Epidermal melanocyte (primary cell): ENCODE measurements around the gene MAL.

Experiments used
- DNase-seq: peaks from one replicate; pipeline ENCODE4 v3.0.0; 2011; ENCODE audit warnings: low spot score; ENCODE audit not compliant: insufficient read length

MAL gene

DNA sequence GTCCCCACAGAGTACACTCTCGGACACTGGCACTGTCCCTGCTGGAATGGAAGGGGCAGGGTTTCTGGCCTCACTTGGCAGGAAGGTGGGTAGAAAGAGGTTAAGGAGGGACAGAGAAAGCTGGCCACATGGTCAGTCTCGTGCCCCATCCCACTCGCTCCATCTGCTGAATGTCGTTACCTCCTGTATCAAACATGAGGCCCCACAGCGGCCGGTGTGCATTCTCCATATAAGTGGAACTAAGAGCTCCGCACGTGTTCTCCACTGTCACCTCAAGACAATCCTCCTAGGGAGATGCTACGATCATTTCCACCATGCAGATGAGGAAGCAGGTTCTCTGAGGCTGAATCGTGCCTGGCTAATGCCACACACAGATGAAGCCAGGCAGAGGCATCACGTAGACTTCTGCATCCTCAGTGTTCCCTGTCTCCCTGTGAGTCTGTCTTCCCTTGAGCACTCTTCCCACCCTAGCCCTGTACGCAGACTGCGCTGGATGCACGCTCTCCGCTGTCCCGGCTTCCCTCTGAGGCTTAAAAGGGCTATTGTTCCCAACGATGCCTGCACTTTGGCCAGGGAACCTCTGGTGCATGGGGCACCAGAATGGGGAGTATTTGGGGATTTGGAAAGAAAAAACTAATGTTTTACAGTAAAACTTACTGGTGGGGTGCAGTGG, 35.1 kb downstream of the MAL start:
- DNase-seq = no peak

DNA sequence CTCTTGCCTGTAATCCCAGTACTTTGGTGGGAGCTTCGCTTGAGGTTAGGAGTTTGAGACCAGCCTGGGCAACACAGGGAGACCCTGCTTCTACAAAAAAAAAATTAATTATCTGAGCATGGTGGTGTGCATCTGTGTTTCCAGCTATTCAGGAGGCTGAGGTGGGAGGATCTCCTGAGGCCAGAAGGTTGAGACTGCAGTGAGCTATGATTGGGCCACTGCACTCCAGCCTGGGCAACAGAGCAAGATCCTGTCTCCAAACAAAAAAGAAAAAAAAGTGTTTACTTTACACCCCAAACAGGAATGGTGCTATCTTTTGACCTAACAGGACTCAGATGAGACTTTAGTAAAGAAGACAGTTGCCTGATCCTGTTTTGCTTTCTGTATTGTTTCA, 35.6 kb downstream of the MAL start:
- DNase-seq = no peak

DNA sequence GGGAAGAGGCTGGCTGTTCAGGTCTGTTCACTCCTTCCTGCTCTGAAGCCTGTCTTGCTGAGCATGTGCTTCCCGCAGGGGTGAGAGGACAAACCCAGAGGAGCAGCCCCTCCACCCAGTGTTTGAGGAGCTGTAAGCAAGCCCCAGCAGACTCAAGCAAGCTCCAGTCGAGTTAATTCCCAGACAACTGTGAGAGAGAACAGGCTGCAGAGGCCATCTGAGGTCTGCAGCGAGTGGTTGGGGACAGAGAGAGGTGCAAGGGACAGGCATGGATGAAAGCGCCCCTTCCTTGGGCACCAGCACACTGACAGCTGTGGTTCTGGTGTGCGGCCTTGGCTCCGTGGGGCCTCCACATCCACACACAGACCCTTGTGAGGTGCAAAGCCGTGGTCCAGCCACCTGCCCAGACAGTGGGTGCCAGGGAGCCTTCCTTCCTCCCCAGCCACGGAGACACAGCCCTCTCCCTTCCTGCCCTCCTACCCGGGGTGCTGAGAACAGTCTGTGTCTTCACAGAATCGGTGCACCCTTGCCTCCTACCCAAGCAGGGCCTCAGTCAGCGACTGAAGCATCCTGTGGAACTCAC, 36.2 kb downstream of the MAL start:
- DNase-seq = no peak

DNA sequence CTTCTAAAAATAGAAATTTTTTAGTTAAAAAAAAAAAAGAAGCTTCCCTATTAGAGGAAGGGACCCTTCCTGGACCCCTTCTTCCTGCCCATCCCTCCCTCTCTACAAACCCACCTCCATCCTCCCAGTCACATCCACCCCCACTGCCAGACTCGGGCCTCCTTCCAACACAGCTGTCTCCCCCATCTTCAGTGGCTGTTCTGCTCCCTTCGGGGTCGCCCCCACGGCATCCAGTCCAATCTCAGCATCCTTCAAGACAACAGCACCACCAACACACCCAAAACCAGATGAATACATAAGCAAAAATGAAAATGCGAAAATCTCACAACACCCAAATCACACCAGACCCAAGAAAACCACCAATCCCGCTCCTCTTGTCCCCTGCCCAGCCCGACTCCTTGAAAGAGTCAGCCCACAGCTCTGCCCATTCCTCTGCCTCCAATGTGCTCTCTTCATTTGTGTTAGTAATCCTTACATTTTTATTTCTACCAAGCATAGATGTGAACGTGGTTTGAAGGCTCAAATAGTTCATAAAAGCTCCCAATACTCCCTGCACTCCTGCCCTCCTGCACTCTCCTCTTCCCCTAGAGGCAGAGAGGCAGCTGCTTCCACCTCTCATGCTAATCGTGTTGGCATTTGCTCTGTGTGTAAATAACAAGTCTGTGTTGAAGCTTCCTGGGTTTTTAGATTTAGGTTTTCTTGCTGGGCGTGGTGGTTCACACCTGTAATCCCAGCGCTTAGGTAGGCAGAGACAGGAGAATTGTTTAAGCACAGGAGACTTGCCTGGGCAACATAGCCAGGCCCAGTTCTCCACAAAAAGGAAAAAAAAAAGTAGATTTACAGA, 37.0 kb downstream of the MAL start:
- no peak for DNase-seq

DNA sequence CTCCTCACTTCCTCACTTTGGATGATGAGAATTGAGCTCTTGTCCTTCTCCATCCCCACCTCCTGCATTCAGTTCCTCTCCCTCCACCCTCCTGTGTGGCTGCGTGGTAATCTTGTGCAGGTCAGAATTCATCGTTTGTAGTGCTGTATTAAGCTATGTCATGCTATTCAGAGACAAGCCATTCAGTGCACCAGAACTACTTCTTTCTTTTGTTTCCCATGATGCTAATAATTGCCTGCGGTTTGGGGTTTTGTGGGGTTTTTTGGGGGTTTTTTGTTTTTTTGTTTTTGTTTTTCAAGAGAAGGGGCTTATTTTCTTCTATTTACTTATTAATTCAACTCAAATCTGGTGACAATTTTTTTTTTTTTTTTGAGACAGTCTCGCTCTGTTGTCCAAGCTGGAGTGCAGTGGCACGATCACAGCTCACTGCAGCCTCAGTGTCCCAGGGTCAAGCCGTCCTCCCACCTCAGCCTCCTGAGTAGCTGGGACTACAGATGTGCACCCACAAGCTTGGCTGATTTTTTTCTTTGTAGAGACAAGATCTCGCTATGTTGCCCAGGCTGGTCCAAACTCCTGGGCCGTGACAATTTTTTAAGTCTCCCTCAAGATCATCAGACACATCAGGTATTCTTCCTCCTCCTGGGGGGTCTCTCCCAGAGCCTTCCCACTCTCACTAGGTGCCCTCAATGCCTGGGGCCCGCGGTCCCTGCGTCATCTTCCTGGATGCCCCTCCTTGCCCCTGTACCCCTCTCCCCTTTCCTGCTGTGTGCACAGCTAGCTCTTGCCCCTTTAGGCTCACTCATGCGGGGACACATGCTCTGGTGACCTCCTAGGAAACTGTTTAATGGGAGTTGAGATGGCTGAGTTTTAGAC, 37.8 kb downstream of the MAL start:
- DNase-seq = no peak

DNA sequence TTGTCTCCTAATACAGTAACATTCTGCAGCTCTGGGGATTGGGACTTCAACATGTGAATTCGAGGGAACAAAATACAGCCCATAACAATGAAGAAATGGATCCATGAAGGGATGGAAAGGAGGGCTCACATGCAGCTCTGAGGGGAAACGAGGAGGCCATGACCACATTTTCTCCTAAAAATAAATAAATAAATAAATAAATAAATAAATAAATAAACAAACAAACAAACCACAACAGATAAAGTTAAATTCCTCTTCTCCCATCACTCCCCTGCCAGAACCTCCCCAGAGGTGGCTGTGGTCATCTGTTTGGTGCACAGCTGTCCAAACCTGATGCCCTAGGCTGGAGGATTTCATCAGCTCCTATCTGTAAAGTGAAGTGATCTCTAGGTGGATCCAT, 42.7 kb downstream of the MAL start:
- no peak for DNase-seq

DNA sequence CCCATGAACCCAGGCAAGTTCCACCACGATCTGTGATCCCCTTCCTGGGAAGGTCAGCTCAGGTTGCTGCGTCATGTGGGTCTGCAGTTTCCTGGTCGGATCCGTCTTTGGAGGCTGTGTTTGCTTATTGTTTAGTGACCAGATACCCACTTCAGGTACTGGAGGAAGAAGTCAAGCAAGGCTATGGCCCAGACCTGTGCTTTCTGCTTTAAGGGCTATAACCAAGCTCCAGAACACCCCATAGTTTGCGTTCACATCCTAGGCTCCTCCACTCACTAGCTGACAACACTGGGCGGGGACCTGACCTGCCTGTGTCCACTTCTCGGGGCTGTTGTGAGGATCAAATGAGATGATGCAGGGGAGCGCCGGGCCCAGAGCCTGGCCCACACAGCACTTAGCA, 44.0 kb downstream of the MAL start:
- no peak for DNase-seq

DNA sequence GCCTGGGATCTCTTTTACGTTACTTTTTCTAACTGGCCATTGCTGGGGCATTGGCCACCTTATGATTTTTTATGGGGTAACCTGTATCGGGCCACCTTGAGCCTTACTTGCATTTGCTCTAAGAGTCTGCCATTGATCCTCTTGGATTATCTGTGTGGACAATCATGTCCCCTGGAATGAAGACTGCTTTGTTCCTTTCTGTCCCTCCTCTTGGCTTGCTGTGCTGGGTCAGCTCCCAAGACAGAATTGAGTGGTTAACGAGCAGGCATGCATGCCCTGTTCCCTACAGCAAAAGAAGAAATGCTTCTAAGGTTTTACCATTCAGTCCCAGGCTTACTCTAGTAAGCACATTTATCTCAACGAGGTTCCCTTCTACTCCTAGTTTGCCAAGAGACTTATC, 46.3 kb downstream of the MAL start:
- DNase-seq = no peak

DNA sequence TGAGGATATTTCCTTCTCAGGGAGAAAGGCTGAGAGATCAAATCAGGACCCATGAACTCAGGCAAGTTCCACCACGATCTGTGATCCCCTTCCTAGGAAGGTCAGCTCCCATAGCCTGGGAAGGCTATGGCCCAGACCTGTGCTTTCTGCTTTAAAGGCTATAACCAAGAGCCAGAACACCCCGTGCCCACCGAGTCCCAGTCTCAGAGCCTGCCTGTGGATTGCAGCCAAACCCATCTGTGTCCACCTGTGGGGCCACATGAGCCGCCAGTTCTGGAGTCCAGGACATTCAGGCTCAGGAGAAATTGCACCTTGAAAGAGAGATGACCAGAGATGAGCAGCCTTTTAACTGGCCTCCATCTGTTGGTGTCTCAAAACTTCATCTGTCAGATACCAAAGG, 46.9 kb downstream of the MAL start:
- DNase-seq = no peak

DNA sequence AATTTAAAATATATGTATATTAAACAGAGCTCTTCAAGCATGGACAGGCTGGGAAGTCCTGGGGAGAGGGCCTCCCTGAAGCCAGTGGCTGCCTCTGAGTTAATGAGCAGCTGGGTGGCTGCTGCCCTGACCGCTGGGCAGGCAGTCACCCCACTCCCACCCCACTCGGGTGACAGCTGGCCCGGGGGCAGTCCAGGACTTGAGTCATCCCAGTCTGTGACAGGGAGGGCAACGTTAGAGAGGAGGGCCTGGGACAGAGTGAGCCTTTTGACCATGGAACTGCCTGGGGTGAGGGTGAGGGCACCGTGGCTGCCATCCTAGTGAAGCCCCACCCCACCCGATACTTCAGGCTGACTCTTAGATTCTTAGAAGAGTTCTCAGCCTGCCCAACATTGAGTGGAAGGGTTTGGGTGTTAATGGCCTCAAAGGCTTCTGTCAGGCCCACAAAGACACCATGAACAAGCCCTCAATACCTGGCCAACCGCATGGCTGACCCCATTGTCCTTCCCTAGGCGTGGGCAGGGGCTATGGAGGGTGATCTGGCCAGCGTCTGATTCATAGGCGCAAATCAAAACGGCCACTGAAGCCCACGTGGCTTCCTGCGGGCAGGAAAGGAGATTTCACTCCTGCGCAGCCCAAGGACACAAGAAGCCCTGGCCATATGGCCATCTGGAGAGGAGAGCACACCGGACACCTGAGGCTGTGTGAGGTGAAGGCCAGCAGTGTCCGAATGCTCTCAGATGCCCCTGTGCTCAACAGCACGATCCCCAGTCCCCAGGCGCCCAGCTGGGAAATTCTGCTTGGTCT, 48.6 kb downstream of the MAL start:
- no peak for DNase-seq

DNA sequence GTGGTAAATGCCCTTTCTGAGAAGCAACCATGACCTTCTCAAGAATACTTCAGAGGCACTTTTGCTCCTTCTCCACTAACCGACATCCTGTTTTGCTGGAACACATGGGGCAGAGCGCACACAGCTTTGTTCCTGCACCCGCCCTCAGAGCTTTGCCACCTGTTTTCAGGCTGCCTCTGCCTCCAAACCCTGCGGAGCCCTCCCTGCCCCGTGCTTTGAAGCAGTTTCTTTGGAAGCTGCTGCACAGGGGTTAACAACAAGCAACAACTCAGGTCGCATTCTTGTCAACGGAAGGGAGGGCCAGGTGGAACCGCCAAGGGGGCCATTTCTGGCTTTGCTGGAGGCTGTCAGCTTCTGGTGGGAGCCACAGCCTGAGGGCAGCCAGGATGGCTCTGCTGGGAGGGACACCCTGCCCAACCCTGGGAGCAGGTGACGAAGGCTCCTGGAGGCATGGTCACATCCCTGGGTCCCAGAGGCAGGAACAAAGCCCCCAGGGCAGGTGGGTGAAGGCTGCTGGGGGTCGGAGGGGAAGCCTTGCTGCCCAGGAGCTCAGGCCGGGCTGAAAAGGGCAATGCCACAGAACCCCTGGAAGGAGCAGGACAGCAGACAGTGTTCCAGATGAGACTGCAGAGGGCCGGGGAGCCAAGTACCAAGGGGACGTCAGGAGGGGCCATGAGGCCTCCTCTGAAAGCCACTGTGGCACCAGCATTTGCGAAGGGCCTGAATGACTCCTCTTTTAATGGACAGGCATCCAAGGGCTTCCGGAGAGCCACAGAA, 49.3 kb downstream of the MAL start:
- DNase-seq = no peak

DNA sequence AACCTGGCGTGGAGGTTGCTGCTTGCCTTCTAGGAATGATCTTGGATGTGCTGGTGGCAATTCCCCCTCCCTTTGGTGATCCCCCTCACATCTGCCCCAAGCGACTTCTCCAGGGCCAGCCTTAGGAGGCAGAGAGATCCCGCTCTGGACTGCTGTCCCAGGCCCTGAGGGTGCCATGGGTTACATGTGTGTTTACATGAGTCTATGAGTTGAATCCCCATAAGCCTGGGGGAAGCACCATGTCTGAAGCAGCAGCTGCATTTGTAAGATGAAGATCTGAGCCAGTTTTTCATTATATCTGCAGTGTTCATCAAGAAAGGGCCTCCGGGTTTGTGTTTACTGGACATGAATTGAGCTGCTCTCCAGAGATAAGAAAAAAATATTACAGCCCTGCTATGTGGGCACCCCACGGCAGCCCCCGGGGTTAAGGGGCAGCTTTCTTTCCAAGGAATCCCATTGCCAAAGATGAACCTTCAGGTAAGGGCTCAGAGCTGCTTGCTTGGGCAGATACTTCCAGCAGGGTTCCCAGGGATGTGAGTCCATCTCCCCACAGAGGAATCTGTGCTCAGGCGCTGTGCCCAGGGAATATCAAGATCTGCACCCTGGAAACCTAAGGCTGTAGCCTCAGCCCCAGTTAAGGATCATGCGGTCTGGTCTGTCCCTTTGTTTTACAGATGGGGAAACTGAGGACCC, 50.1 kb downstream of the MAL start:
- no peak for DNase-seq

DNA sequence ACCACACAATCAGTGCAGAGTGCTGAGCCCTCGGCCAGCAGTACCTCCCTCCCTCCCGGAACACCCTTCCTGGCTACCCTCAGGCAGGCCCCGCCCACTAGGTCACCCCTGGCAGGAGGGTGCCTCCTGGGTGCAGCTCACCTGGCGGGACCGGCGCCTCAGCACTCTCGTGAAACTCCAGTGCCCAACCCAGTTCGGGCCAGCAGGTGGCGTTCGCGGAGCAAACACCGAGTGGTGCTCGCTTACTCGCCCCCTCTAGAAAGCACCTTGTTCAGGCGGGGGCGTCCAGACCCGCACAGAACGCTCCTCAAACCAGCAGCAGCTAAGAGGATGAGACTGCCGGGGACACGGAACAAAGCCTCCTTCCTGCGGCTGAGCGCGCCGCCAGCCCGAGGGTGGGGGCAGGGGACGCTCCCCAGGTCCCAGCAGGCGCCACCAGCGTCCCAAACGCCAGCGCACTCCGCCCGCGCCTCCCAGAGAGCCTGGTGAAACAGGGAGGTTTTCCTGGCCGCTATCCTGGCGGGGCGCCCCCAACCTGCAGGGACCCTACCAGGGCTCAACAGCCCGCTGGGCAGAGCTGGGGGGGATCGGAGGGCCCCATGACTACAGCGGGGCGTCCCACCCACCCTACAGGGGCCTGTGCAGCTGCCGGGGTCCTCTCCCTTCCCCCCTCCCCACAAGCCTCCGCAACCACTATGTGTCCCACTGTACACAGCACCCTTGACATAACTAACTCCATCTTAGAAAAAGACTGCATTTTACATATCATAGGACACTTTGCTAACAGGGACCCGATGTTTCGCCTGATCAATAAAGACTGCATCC, 51.4 kb downstream of the MAL start:
- DNase-seq = no peak

DNA sequence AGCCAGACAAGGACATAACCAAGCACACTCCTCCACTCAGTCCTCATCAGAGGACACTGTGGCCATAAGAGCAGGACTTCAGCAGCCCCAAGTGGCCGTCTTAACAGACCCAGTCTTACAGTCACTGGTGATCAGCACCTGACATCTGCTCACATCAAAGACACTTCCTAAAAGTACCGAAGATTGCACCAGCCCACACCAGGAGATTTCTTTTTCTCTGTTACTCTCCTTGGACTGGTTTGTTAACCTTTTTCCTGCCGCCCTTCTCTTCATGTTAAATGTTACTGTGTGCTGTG, 52.0 kb downstream of the MAL start:
- no peak for DNase-seq

DNA sequence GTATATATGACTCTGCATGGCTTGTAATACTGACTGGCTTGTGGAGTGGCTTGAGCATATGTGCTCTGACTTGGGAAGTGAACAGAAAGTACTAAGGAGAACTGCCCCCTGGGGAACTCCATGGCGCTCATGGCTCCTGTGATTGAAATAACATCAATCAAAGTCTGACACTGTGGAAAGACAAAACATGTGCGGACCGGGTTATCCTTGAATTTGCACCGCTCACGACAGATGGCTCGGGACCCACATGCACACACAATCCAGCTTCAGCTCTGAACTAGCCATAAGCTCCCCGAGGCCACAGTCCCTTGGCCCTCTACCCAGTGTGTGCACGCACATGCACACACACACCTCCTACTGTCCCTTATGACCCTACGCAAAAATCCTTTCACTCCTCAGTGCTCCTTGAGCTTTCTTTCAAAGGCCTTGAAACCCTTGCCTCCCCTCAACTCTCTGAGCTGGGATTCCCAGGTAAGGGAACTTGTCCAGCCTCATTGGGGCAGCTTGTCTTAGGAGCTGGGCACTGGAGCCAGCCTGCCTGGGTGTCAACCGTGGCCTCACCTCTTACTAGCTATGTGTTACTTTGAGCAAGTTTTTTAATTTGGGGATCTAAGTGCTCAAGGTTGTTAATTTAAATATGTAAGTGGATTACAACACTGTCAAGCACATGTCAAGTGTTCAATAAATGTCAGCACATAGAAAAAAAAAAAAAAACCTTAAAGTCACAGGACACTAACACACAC, 52.5 kb downstream of the MAL start:
- DNase-seq = no peak

DNA sequence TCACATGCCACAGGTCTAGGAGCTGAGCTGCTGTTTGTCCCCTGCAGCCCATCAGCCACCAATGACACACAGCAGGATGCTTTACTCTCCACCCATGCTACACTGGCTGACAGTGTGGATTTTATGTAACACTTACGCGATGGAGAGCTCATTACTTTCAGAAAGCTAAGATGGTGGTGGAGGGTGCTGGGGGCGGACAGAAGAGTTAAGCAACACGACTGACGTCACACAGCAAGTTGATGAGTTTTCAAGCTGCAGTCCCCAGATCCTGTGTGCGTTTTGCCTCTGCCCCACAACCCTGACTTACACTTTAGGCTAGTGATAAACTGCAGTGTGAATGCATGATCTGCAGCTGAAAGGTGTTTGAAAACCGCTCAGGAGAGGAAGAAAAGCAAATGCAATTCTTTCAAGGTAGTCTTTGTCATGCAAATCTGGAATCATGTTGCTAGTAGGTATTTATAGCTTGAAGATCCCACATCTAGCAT, 53.7 kb downstream of the MAL start:
- no peak for DNase-seq

DNA sequence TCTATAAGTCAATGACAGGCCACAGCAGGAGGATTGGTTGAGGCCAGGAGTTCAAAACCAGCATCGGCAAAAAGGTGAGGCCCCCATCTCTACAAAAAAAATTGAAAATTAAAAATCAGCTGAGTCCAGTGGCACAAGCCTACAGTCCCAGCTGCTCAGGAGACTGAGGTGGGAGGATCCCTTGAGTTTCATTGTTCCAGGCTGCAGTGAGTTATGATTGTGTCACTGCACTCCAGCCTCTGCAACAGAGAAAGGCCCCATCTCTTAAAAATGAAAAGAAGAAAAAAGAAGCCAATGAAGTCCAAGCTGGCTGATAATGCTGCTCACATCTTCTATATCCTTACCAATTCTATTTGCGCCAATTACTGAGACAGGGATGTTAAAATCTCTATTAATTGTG, 57.0 kb downstream of the MAL start:
- no peak for DNase-seq

DNA sequence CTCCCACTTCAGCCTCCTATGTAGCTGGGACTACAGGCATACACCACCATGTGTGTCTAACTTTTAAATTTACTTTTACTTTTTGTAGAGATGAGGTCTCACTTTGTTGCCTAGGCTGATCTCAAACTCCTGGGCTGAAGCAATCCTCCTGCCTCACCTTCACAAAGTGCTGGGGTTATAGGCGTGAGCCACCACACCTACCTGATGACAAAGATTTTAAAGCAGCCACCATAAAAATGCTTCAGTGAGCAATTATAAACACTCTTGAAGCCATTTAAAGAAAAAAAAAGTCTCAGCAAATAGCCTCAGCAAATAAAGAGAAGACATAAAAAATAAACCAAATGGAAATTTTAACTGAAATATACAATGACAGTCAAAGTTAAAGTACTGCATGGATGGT, 60.5 kb downstream of the MAL start:
- no peak for DNase-seq
